HCT116 (cell line): ENCODE data around the gene REG3G. TPM values are rescaled to one million over a fixed set of nuclear protein-coding genes. Genes with fewer than 3 reads are reported as not detected.

ENCODE experiments used
- ATAC-seq: fragments of 200-7000 bp; cut with Tn5 transposase; 2 replicates; pipeline ENCODE4 v1.9.1; 2020; ENCODE audit warnings: mild to moderate bottlenecking, moderate library complexity
- BruUV-seq: library from RNA; stranded (reverse); fragments of 400-500 nt; replicated peaks from 2 replicates; lab custom pipeline; 2021; lab: Mats Ljungman, UMichigan
- CTCF ChIA-PET: fragments of 300-600 bp; sonication (Branson Sonifier 250); formaldehyde crosslinking; loops from one replicate; lab custom pipeline; 2021; ENCODE audit warnings: antibody characterized with exemption; lab: Charles Lee
- POLR2A ChIA-PET: fragments of 300-600, 350-600 bp; sonication (Branson Sonifier 250); formaldehyde crosslinking; loops from one replicate; lab custom pipeline; 2021; ENCODE audit warnings: antibody characterized with exemption; lab: Charles Lee
- RAD21 ChIA-PET, 2 experiments: fragments of 300-600 bp; sonication (Branson Sonifier 250); formaldehyde crosslinking; loops; one replicate each; lab custom pipeline; 2023; ENCODE audit warnings: low total read pairs in 2 of 2; ENCODE audit not compliant: uncharacterized antibody in 2 of 2, unreplicated experiment in 2 of 2, low non-redundant PET in 1 of 2; lab: Charles Lee
- DNase-seq: peaks from one replicate; pipeline ENCODE4 v3.0.0-alpha.2; 2010; ENCODE audit warnings: low read depth, low spot score
- H2AFZ ChIP-seq: fragments of 200-600 bp; shearing (Covaris generic), sonication (generic); 2 replicates; pipeline ENCODE4 v1.6.1; 2017; ENCODE audit warnings: low read depth, mixed run types, mixed read lengths, antibody characterized with exemption, low read length; ENCODE audit not compliant: poor library complexity, severe bottlenecking
- H3K27ac ChIP-seq: 2 replicates; pipeline ENCODE4 v1.5.1; 2012; ENCODE audit warnings: low read depth, low read length
- H3K27me3 ChIP-seq: fragments of 200-600 bp; sonication (generic); 2 replicates; pipeline ENCODE4 v1.6.1; 2016; ENCODE audit warnings: mixed run types, low read length, mixed read lengths; ENCODE audit not compliant: insufficient read depth
- H3K36me3 ChIP-seq, 2 experiments: fragments of 200-500 bp in 1 of 2; fragments of 200-600 bp in 1 of 2; sonication (Bioruptor generic) in 1 of 2; sonication (generic) in 1 of 2; 2 replicates each; pipeline versions ENCODE4 v1.5.1 to v1.6.1; 2014 to 2016; ENCODE audit warnings: low read length in 2 of 2, inconsistent platforms in 1 of 2, mixed read lengths in 1 of 2, mixed run types in 1 of 2; ENCODE audit not compliant: insufficient read depth in 2 of 2, control insufficient read depth in 1 of 2
- H3K4me1 ChIP-seq, 2 experiments: fragments of 200-600 bp in 1 of 2; sonication (generic) in 1 of 2; 2 replicates each; pipeline versions ENCODE4 v1.5.1 to v1.6.1; 2012 to 2017; ENCODE audit warnings: low read length in 2 of 2, inconsistent platforms in 1 of 2, mild to moderate bottlenecking in 1 of 2, mixed read lengths in 1 of 2, mixed run types in 1 of 2, moderate library complexity in 1 of 2; ENCODE audit not compliant: insufficient read depth in 2 of 2, control insufficient read depth in 1 of 2
- H3K4me2 ChIP-seq: fragments of 200-600 bp; sonication (generic); 2 replicates; pipeline ENCODE4 v1.6.1; 2017; ENCODE audit warnings: mixed run types, low read length, mixed read lengths
- H3K4me3 ChIP-seq, 2 experiments: fragments of 200-600 bp in 1 of 2; sonication (generic) in 1 of 2; replicated peaks in 1 of 2; 2 replicates each; pipeline ENCODE4 v1.5.1; 2011 to 2016; ENCODE audit warnings: low read length in 2 of 2, control low read depth in 1 of 2, low read depth in 1 of 2, mild to moderate bottlenecking in 1 of 2, mixed read lengths in 1 of 2, mixed run types in 1 of 2
- H3K79me2 ChIP-seq: fragments of 200-600 bp; sonication (generic); 2 replicates; pipeline ENCODE4 v1.6.1; 2017; ENCODE audit warnings: mild to moderate bottlenecking, mixed run types, low read length, moderate library complexity, mixed read lengths; ENCODE audit not compliant: insufficient read depth
- H3K9ac ChIP-seq: fragments of 200-600 bp; sonication (generic); 2 replicates; pipeline ENCODE4 v1.6.1; 2016; ENCODE audit warnings: low read length, mixed read lengths
- H3K9me2 ChIP-seq: fragments of 200-600 bp; sonication (generic), shearing (Covaris generic); 2 replicates; pipeline ENCODE4 v1.6.1; 2017; ENCODE audit warnings: mixed run types, mild to moderate bottlenecking, moderate library complexity; ENCODE audit not compliant: insufficient read depth
- H3K9me3 ChIP-seq, 2 experiments: fragments of 200-500 bp in 1 of 2; fragments of 200-600 bp in 1 of 2; sonication (Bioruptor generic) in 1 of 2; sonication (generic) in 1 of 2; 2 replicates each; pipeline ENCODE4 v1.6.1; 2014 to 2017; ENCODE audit warnings: low read length in 2 of 2, mixed read lengths in 2 of 2, inconsistent platforms in 1 of 2, low read depth in 1 of 2, mild to moderate bottlenecking in 1 of 2, mixed run types in 1 of 2, moderate library complexity in 1 of 2; ENCODE audit not compliant: control insufficient read depth in 1 of 2, insufficient read depth in 1 of 2
- H4K20me1 ChIP-seq: fragments of 200-600 bp; sonication (generic), shearing (Covaris generic); 2 replicates; pipeline ENCODE4 v1.6.1; 2017; ENCODE audit warnings: mixed run types, mild to moderate bottlenecking, moderate library complexity; ENCODE audit not compliant: insufficient read depth
- ATF3 ChIP-seq: IDR thresholded peaks from 2 replicates; pipeline ENCODE4 v1.6.1; 2012
- CBX3 ChIP-seq: IDR thresholded peaks from 2 replicates; pipeline ENCODE4 v1.6.1; 2012; ENCODE audit warnings: low read depth
- CEBPB ChIP-seq: IDR thresholded peaks from 2 replicates; pipeline ENCODE4 v1.6.1; 2012; ENCODE audit warnings: low read depth
- CTCF ChIP-seq, 3 experiments: fragments of 200-600 bp in 1 of 3; sonication (generic) in 1 of 3; IDR thresholded peaks in 2 of 3; conservative IDR thresholded peaks in 1 of 3; 2 replicates each; pipeline ENCODE4 v1.5.1; 2012 to 2017; ENCODE audit warnings: low read depth in 2 of 3, low read length in 2 of 3, antibody characterized with exemption in 1 of 3, borderline replicate concordance in 1 of 3, control low read depth in 1 of 3, mild to moderate bottlenecking in 1 of 3, mixed read lengths in 1 of 3, mixed run types in 1 of 3, moderate library complexity in 1 of 3; ENCODE audit not compliant: insufficient read depth in 1 of 3
- EGR1 ChIP-seq: IDR thresholded peaks from 2 replicates; pipeline ENCODE4 v1.6.1; 2012; ENCODE audit warnings: low read depth
- EZH2 ChIP-seq: fragments of 200-600 bp; sonication (generic); IDR thresholded peaks from 2 replicates; pipeline ENCODE4 v1.6.1; 2017; ENCODE audit warnings: antibody characterized with exemption, mixed run types
- FOSL1 ChIP-seq: IDR thresholded peaks from 2 replicates; pipeline ENCODE4 v1.6.1; 2012; ENCODE audit warnings: low read depth
- JUND ChIP-seq: IDR thresholded peaks from 2 replicates; pipeline ENCODE4 v1.6.1; 2012
- MAX ChIP-seq: IDR thresholded peaks from 2 replicates; pipeline ENCODE4 v1.6.1; 2012
- POLR2A ChIP-seq: IDR thresholded peaks from 2 replicates; pipeline ENCODE4 v1.7.0; 2011; ENCODE audit warnings: borderline replicate concordance; ENCODE audit not compliant: insufficient read depth, insufficient read length; ENCODE audit errors: extremely low read depth
- POLR2AphosphoS5 ChIP-seq: IDR thresholded peaks from 2 replicates; pipeline ENCODE4 v1.6.1; 2011; ENCODE audit warnings: mild to moderate bottlenecking, low read depth, low read length, moderate library complexity
- REST ChIP-seq: IDR thresholded peaks from 2 replicates; pipeline ENCODE4 v1.6.1; 2012; ENCODE audit warnings: low read depth
- SIN3A ChIP-seq: IDR thresholded peaks from 2 replicates; pipeline ENCODE4 v1.6.1; 2012; ENCODE audit warnings: low read depth
- SP1 ChIP-seq: IDR thresholded peaks from 2 replicates; pipeline ENCODE4 v1.6.1; 2012; ENCODE audit warnings: low read depth
- SRF ChIP-seq: IDR thresholded peaks from 2 replicates; pipeline ENCODE4 v1.6.1; 2012; ENCODE audit warnings: low read depth
- TCF7L2 ChIP-seq: IDR thresholded peaks from 2 replicates; pipeline ENCODE4 v1.7.0; 2011; ENCODE audit warnings: borderline replicate concordance, inconsistent platforms; ENCODE audit not compliant: insufficient read depth, insufficient read length; ENCODE audit errors: extremely low read depth
- YY1 ChIP-seq: IDR thresholded peaks from 2 replicates; pipeline ENCODE4 v1.6.1; 2011; ENCODE audit warnings: low read length, low read depth, moderate library complexity, mild to moderate bottlenecking; ENCODE audit not compliant: insufficient replicate concordance; ENCODE audit errors: extremely low read depth
- ZFX ChIP-seq: fragments of 450-650 bp; IDR thresholded peaks from 2 replicates; pipeline ENCODE4 v1.6.1; 2017
- ZNF274 ChIP-seq: fragments of 200-500 bp; sonication (Bioruptor generic); IDR thresholded peaks from 2 replicates; pipeline ENCODE4 v1.6.1; 2014; ENCODE audit warnings: mild to moderate bottlenecking, low read depth, low read length, inconsistent platforms
- intact Hi-C: fragments of 100-400 bp; cut with micrococcal nuclease; formaldehyde crosslinking; loops from 2 replicates; pipeline ENCODE4 v1.10.0; 2022
- total RNA-seq: library from RNA; stranded (reverse); gene quantifications from one replicate; pipeline ENCODE4 v1.2.1, GENCODE V29; 2021; ENCODE audit not compliant: unreplicated experiment

Gene REG3G
- total RNA-seq, 1 experiment from 2014 or later, result 0.86 TPM

- no peaks in the 10 kb centered on the region for H3K4me1 ChIP-seq
- H3K4me3 ChIP-seq, result no peak overlapping the region
- DNase-seq, result no peak
- intact Hi-C loops, result no loop called here
- BruUV-seq, result no TSS peak
- H3K27me3 ChIP-seq, result no peaks in the 10 kb centered on the region
- no peaks in the 10 kb centered on the region for H3K79me2 ChIP-seq
- H3K9me2 ChIP-seq, result no peaks in the 10 kb centered on the region
- H2AFZ ChIP-seq, result no peak overlapping the region
- ChIA-PET POLR2A (no interaction called here), CTCF (no interaction called here), RAD21 (no interaction called here)
- no peak overlapping the region for H3K4me2 ChIP-seq
- no peaks in the 10 kb centered on the region for H4K20me1 ChIP-seq
- no peak for ATAC-seq
- peaks cover 0 to 23% of the 10 kb centered on the region in 2 experiments; a peak in 3 of 4 replicates for H3K9me3 ChIP-seq
- TF ChIP-seq SIN3A (no peak), EZH2 (no peak), MAX (no peak), JUND (no peak), EGR1 (no peak), POLR2AphosphoS5 (no peak), YY1 (no peak), ZFX (no peak), ATF3 (no peak), TCF7L2 (no peak), SRF (no peak), SP1 (no peak), POLR2A (no peak), CEBPB (no peak), FOSL1 (no peak), ZNF274 (no peak), CBX3 (no peak), REST (no peak), CTCF (IDR thresholded peaks at IDR 0.05 in 2 of 3, conservative IDR thresholded peaks at IDR 0.05 in 1 of 3; ENCODE audit: borderline replicate concordance in 1 of 3, insufficient read depth in 1 of 3, low read depth in 2 of 3, low read length in 2 of 3) (no peak)
- no peaks in the 10 kb centered on the region for H3K36me3 ChIP-seq
- no peak overlapping the region for H3K9ac ChIP-seq
- no peak overlapping the region for H3K27ac ChIP-seq
Observed at GRCh38 chr2:79011496-79011895, 14.0 kb upstream of the REG3G start.
